SK-N-SH (cell line): Measurements from ENCODE around the gene SERPINB13. TPM values are rescaled to one million over a fixed set of nuclear protein-coding genes. Genes with fewer than 3 reads are reported as not detected.
"Not testable (repeated sequence)": the region's sequence is repeated elsewhere in the genome, so short reads cannot be mapped to it uniquely, and the experiment has no call there.

Experiments
- CTCF ChIA-PET: fragments of 300-600, 350-600 bp; formaldehyde crosslinking; extraction: SDS; loops from one replicate; lab custom pipeline; 2021; lab: Yijun Ruan, JAX
- POLR2A ChIA-PET: fragments of 350-600 bp; sonication (Branson Sonifier 250); formaldehyde crosslinking; extraction: SDS; loops from one replicate; lab custom pipeline; 2020; ENCODE audit warnings: antibody characterized with exemption, inconsistent platforms; lab: Yijun Ruan, JAX
- DNase-seq: peaks from one replicate; pipeline ENCODE4 v3.0.0; 2012
- H2AFZ ChIP-seq: fragments of 200-600 bp; sonication (generic); 2 replicates; pipeline ENCODE4 v1.8.1; 2016; ENCODE audit warnings: antibody characterized with exemption, mild to moderate bottlenecking, low read depth
- H3F3A ChIP-seq: fragments of 200-600 bp; sonication (generic); replicated peaks from 2 replicates; pipeline ENCODE3; 2016; ENCODE audit warnings: antibody characterized with exemption, mild to moderate bottlenecking; ENCODE audit not compliant: insufficient read depth
- H3K27ac ChIP-seq, 2 experiments: fragments of 200-500 bp in 1 of 2; fragments of 200-600 bp in 1 of 2; sonication (Bioruptor generic) in 1 of 2; sonication (generic), shearing (Covaris generic) in 1 of 2; 2 replicates each; pipeline versions ENCODE4 v1.5.1 to v1.6.1; 2014 to 2016; ENCODE audit warnings: low read depth in 2 of 2, inconsistent platforms in 1 of 2, low read length in 1 of 2, mild to moderate bottlenecking in 1 of 2, mixed read lengths in 1 of 2
- H3K27me3 ChIP-seq: fragments of 200-600 bp; sonication (generic), shearing (Covaris generic); 2 replicates; pipeline ENCODE4 v1.6.1; 2016; ENCODE audit warnings: mixed run types; ENCODE audit not compliant: insufficient read depth
- H3K36me3 ChIP-seq, 2 experiments: fragments of 200-500 bp in 1 of 2; fragments of 200-600 bp in 1 of 2; sonication (Bioruptor generic) in 1 of 2; sonication (generic) in 1 of 2; replicated peaks in 1 of 2; 2 replicates each; pipeline versions ENCODE3 to v1.5.1; 2014 to 2016; ENCODE audit warnings: low read length in 1 of 2, mild to moderate bottlenecking in 1 of 2; ENCODE audit not compliant: insufficient read depth in 2 of 2, control insufficient read depth in 1 of 2
- H3K4me1 ChIP-seq, 2 experiments: fragments of 200-500 bp in 1 of 2; fragments of 200-600 bp in 1 of 2; sonication (Bioruptor generic) in 1 of 2; sonication (generic), shearing (Covaris generic) in 1 of 2; 2 replicates each; pipeline versions ENCODE4 v1.5.1 to v1.6.1; 2014 to 2016; ENCODE audit warnings: low read depth in 1 of 2, low read length in 1 of 2, mixed run types in 1 of 2; ENCODE audit not compliant: insufficient read depth in 2 of 2, control insufficient read depth in 1 of 2
- H3K4me2 ChIP-seq: fragments of 200-600 bp; sonication (generic), shearing (Covaris generic); 2 replicates; pipeline ENCODE4 v1.6.1; 2017; ENCODE audit warnings: mixed run types
- H3K4me3 ChIP-seq, 2 experiments: fragments of 200-500 bp in 1 of 2; fragments of 200-600 bp in 1 of 2; sonication (Bioruptor generic) in 1 of 2; sonication (generic), shearing (Covaris generic) in 1 of 2; 2 replicates each; pipeline versions ENCODE4 v1.5.1 to v1.8.1; 2014 to 2016; ENCODE audit warnings: low read depth in 2 of 2, inconsistent platforms in 1 of 2, low read length in 1 of 2, mild to moderate bottlenecking in 1 of 2, mixed read lengths in 1 of 2, moderate library complexity in 1 of 2
- H3K79me2 ChIP-seq: fragments of 200-600 bp; sonication (generic); 2 replicates; pipeline ENCODE4 v1.8.1; 2017; ENCODE audit warnings: mild to moderate bottlenecking; ENCODE audit not compliant: insufficient read depth
- H3K9ac ChIP-seq: fragments of 200-600 bp; sonication (generic); 2 replicates; pipeline ENCODE4 v1.6.1; 2017; ENCODE audit warnings: mixed run types
- H3K9me2 ChIP-seq: fragments of 200-600 bp; sonication (generic); 2 replicates; pipeline ENCODE4 v1.6.1; 2017; ENCODE audit warnings: mixed run types
- H3K9me3 ChIP-seq: fragments of 200-600 bp; sonication (generic); 2 replicates; pipeline ENCODE4 v1.6.1; 2017; ENCODE audit warnings: mixed run types, mild to moderate bottlenecking, moderate library complexity
- H4K20me1 ChIP-seq: fragments of 200-600 bp; sonication (generic); 2 replicates; pipeline ENCODE4 v1.6.1; 2017; ENCODE audit warnings: mild to moderate bottlenecking, mixed run types; ENCODE audit not compliant: insufficient read depth
- FOXJ3 ChIP-seq: sonication (generic); formaldehyde crosslinking; IDR thresholded peaks from 2 replicates; pipeline ENCODE4 v1.5.1; 2020; ENCODE audit warnings: mild to moderate bottlenecking, missing genetic modification reagents
- GATA2 ChIP-seq: sonication (generic); formaldehyde crosslinking; IDR thresholded peaks from 2 replicates; pipeline ENCODE4 v1.5.0; 2020; ENCODE audit warnings: mild to moderate bottlenecking, missing genetic modification reagents
- NFIC ChIP-seq: IDR thresholded peaks from 2 replicates; pipeline ENCODE4 v1.4.0; 2012; ENCODE audit warnings: borderline replicate concordance
- TAF1 ChIP-seq: IDR thresholded peaks from 2 replicates; pipeline ENCODE4 v1.6.1; 2012; ENCODE audit warnings: low read depth, mild to moderate bottlenecking, low read length, moderate library complexity, borderline replicate concordance
- TCF12 ChIP-seq: IDR thresholded peaks from 2 replicates; pipeline ENCODE4 v1.4.0; 2012
- WGBS: methylation state at CpG from one replicate; pipeline ENCODE4 v1.1.6; 2017; ENCODE audit warnings: low lambda C conversion rate; 5-methylcytosine and 5-hydroxymethylcytosine counted together
- polyA plus RNA-seq, 3 experiments: library from polyadenylated mRNA; depleted of rRNA; stranded (reverse); fragments of >200 nt; gene quantifications; 2 replicates each; pipeline ENCODE4 v1.2.3, GENCODE V29; 2012
- TF ChIP-seq, protein P1 (sequence below): IDR thresholded peaks from 2 replicates; pipeline ENCODE4 v1.4.0; 2012; ENCODE audit warnings: low read depth, borderline replicate concordance
- TF ChIP-seq, protein P2 (sequence below): fragments of 150-350 bp; IDR thresholded peaks from 2 replicates; pipeline ENCODE4 v1.6.1; 2016; ENCODE audit warnings: mild to moderate bottlenecking, low read depth, low read length

The SERPINB13 gene
- polyA plus RNA-seq, 1 of the 3 experiments (the other 2 are of a cell fraction), result not detected

DNA sequence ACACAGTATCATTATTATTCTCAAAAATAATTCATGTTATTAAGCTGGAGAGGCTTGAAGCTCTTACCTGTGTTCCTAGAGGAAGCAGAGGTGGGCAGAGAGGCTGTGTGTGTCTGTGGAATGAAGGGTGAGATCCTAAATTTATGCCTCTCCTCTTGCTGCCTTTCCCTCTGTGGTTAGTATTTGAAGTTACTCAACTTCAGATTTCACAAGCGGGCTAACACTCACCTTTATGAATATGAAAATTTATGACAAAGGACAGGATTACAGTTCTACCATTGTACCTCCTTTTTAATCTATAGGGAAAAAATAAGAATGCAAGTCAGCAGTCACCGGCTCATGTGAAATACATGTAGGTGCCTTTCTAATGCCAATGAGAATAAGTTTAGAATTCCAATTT lies 57.0 kb downstream of the SERPINB13 start, which contains the start of gene SERPINB4:
Gene SERPINB4 (minus strand): TSS at position 115 of the 400 bp plus-strand sequence. CDS start 679 bp downstream, outside the sequence.
- CTCF ChIA-PET, H3K9me3 ChIP-seq, DNase-seq, H3K9me2 ChIP-seq, H3K4me3 ChIP-seq, H3K4me1 ChIP-seq, H3K36me3 ChIP-seq, H3K4me2 ChIP-seq, POLR2A ChIA-PET, H3K9ac ChIP-seq, H2AFZ ChIP-seq, H3F3A ChIP-seq, H3K27ac ChIP-seq, H3K79me2 ChIP-seq, H4K20me1 ChIP-seq, H3K27me3 ChIP-seq: not testable (repeated sequence)
- 15% methylated on average over 1 of the region's 2 CpGs for WGBS

DNA sequence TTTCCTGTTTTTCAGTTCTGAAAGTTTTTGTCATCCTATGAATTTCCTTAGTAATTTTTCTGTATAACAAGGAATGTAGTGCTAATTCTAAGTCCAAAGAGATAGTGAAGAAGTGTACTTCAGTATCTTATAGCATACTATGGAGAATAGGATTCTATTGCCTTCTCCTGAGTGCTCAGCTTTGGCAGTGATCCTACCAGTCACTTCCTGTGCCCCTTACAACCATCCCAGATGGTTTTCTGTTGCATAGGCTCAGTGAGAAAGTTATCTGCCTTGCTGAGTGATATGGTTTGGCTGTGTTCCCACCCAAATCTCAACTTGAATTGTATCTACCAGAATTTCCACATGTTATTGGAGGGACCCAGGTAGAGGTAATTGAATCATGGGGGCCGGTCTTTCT lies 57.6 kb downstream of the SERPINB13 start:
- H3K79me2 ChIP-seq, H3K4me3 ChIP-seq, H3K27me3 ChIP-seq, POLR2A ChIA-PET, H2AFZ ChIP-seq, H3F3A ChIP-seq, DNase-seq, H3K9me2 ChIP-seq, CTCF ChIA-PET, H3K9ac ChIP-seq, H3K4me1 ChIP-seq, H3K27ac ChIP-seq, H3K9me3 ChIP-seq, H3K4me2 ChIP-seq, H3K36me3 ChIP-seq, H4K20me1 ChIP-seq: not testable (repeated sequence)
- 60% methylated on average over 1 of the region's 1 CpG for WGBS

DNA sequence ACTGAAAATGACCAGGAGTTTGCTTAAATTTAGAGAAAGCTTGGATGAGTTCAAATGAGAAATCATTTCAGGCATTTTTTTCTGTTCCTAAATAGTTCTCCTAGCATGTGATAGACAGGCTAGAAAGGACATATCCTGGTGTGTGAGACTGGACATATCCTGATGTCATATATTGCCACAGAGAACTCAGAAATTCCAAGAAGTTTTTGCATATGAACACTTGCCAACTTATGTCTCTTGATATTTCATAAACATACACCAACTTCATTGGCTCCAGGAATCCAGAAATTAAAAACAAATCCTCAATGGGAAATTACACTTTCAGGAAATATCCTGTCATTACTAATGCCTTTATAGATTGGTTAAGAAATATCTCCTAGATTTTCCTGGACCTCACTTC lies 59.8 kb downstream of the SERPINB13 start:
- DNase-seq, result no peak
- no peaks in the 10 kb centered on the region for H3K36me3 ChIP-seq
- CTCF ChIA-PET, result no interaction called here

More for the DNA sequence above, 59.8 kb downstream of the SERPINB13 start:
- Histone ChIP-seq H2AFZ (no peak overlapping the region), H3K4me1 (peaks cover 0 to 6% of the 10 kb centered on the region in 2 experiments; a peak in 1 of 4 replicates), H3K9ac (no peak overlapping the region), H3K4me3 (no peak overlapping the region), H4K20me1 (no peaks in the 10 kb centered on the region), H3K9me3 (no peaks in the 10 kb centered on the region), H3K27ac (no peak overlapping the region), H3K9me2 (no peaks in the 10 kb centered on the region), H3K4me2 (no peak overlapping the region), H3F3A (no peaks in the 10 kb centered on the region), H3K27me3 (no peaks in the 10 kb centered on the region), H3K79me2 (no peaks in the 10 kb centered on the region)
- no peak for TF ChIP-seq GATA2 (CRISPR knock-in tag)
- TF ChIP-seq, protein P1, sequence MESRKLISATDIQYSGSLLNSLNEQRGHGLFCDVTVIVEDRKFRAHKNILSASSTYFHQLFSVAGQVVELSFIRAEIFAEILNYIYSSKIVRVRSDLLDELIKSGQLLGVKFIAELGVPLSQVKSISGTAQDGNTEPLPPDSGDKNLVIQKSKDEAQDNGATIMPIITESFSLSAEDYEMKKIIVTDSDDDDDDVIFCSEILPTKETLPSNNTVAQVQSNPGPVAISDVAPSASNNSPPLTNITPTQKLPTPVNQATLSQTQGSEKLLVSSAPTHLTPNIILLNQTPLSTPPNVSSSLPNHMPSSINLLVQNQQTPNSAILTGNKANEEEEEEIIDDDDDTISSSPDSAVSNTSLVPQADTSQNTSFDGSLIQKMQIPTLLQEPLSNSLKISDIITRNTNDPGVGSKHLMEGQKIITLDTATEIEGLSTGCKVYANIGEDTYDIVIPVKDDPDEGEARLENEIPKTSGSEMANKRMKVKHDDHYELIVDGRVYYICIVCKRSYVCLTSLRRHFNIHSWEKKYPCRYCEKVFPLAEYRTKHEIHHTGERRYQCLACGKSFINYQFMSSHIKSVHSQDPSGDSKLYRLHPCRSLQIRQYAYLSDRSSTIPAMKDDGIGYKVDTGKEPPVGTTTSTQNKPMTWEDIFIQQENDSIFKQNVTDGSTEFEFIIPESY, result no peak
- no peak for TF ChIP-seq FOXJ3 (CRISPR knock-in tag)
- no peak for TF ChIP-seq TAF1
- no peak for TF ChIP-seq TCF12
- TF ChIP-seq, protein P2, sequence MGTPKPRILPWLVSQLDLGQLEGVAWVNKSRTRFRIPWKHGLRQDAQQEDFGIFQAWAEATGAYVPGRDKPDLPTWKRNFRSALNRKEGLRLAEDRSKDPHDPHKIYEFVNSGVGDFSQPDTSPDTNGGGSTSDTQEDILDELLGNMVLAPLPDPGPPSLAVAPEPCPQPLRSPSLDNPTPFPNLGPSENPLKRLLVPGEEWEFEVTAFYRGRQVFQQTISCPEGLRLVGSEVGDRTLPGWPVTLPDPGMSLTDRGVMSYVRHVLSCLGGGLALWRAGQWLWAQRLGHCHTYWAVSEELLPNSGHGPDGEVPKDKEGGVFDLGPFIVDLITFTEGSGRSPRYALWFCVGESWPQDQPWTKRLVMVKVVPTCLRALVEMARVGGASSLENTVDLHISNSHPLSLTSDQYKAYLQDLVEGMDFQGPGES, result no peak
- TF ChIP-seq NFIC, result no peak
- POLR2A ChIA-PET, result no interaction called here
